Measurements from ENCODE around the gene SRC. TPM values are rescaled to one million over a fixed set of nuclear protein-coding genes. Genes with fewer than 3 reads are reported as not detected.
A peak's percentile ranks its signal among the peaks of the same experiment; 100 is the strongest.

SRC gene
- total RNA-seq, 2 experiments from 2014 or later, result 5.3 to 6.1 TPM

- ChIA-PET CTCF (no interaction called here), POLR2A (interaction anchor here (0.5 kb wide), 1 partner anchor 404 kb away, joined by 3 read pairs; no protein-coding TSS in a partner anchor)
- peaks cover 22% of the 10 kb centered on the region for H3K4me1 Mint-ChIP-seq (ENCODE audit: low read depth)
- H3K4me3 Mint-ChIP-seq, result no peak overlapping the region
- peak; percentile 59 for DNase-seq
- peak overlapping the region; percentile 70 for H3K27ac Mint-ChIP-seq
- H3K9me3 Mint-ChIP-seq, result no peaks in the 10 kb centered on the region
- intact Hi-C loops (cut with micrococcal nuclease), result no loop called here
- no peaks in the 10 kb centered on the region for H3K27me3 Mint-ChIP-seq
- H3K36me3 Mint-ChIP-seq, result peaks cover 20% of the 10 kb centered on the region
Measured at GRCh38 chr20:37308086-37309050, 37.6 kb upstream of the SRC start.

GRCh38 chr20:37309290-37309689 lies 36.6 kb upstream of the SRC start:
- Mint-ChIP-seq H3K27ac (peak overlapping the region; percentile 70), H3K27me3 (no peaks in the 10 kb centered on the region), H3K4me3 (no peak overlapping the region), H3K4me1 (ENCODE audit: low read depth) (peaks cover 22% of the 10 kb centered on the region), H3K9me3 (no peaks in the 10 kb centered on the region), H3K36me3 (peaks cover 16% of the 10 kb centered on the region)
- DNase-seq, result no peak
- ChIA-PET POLR2A (interaction anchor here (0.5 kb wide), 1 partner anchor 403 kb away, joined by 3 read pairs; no protein-coding TSS in a partner anchor), CTCF (no interaction called here)
- intact Hi-C loops (cut with micrococcal nuclease), result no loop called here

GRCh38 chr20:37309936-37310590 lies 35.9 kb upstream of the SRC start:
- H3K4me3 Mint-ChIP-seq, result no peak overlapping the region
- H3K27ac Mint-ChIP-seq, result peak overlapping the region; percentile 52
- ChIA-PET CTCF (no interaction called here), POLR2A (no interaction called here)
- no peak for DNase-seq
- H3K9me3 Mint-ChIP-seq, result no peaks in the 10 kb centered on the region
- intact Hi-C loops (cut with micrococcal nuclease), result no loop called here
- H3K27me3 Mint-ChIP-seq, result no peaks in the 10 kb centered on the region
- peaks cover 22% of the 10 kb centered on the region for H3K4me1 Mint-ChIP-seq (ENCODE audit: low read depth)
- peaks cover 12% of the 10 kb centered on the region for H3K36me3 Mint-ChIP-seq

- peaks cover 25% of the 10 kb centered on the region for H3K4me1 Mint-ChIP-seq (ENCODE audit: low read depth)
- H3K27ac Mint-ChIP-seq, result no peak overlapping the region
- intact Hi-C loops (cut with micrococcal nuclease), result no loop called here
- CTCF ChIA-PET, result no interaction called here
- peaks cover 12% of the 10 kb centered on the region for H3K36me3 Mint-ChIP-seq
- H3K9me3 Mint-ChIP-seq, result no peaks in the 10 kb centered on the region
- DNase-seq, result no peak
- no peaks in the 10 kb centered on the region for H3K27me3 Mint-ChIP-seq
- no peak overlapping the region for H3K4me3 Mint-ChIP-seq
- POLR2A ChIA-PET, result no interaction called here
Measured at GRCh38 chr20:37310951-37311350, 35.0 kb upstream of the SRC start.

GRCh38 chr20:37311710-37312355 lies 34.1 kb upstream of the SRC start:
- Mint-ChIP-seq H3K4me1 (ENCODE audit: low read depth) (peaks cover 33% of the 10 kb centered on the region), H3K27ac (peak overlapping the region; percentile 21)
- intact Hi-C loops (cut with micrococcal nuclease), result no loop called here

GRCh38 chr20:37313546-37314091 lies 32.3 kb upstream of the SRC start:
- no peak for DNase-seq
- Mint-ChIP-seq H3K27ac (no peak overlapping the region), H3K27me3 (no peaks in the 10 kb centered on the region), H3K36me3 (peaks cover 14% of the 10 kb centered on the region), H3K9me3 (no peaks in the 10 kb centered on the region), H3K4me3 (no peak overlapping the region), H3K4me1 (ENCODE audit: low read depth) (peaks cover 24% of the 10 kb centered on the region)
- intact Hi-C loops (cut with micrococcal nuclease), result no loop called here
- ChIA-PET POLR2A (interaction anchor here (0.7 kb wide), 1 partner anchor 11 kb away, joined by 6 read pairs; no protein-coding TSS in a partner anchor), CTCF (no interaction called here)

More at GRCh38 chr20:37311710-37312355, 34.1 kb upstream of the SRC start:
- ChIA-PET CTCF (interaction anchor here (1.3 kb wide), 1 partner anchor 41 kb away, joined by 3 read pairs; no protein-coding TSS in a partner anchor), POLR2A (no interaction called here)
- H3K4me3 Mint-ChIP-seq, result no peak overlapping the region
- no peaks in the 10 kb centered on the region for H3K9me3 Mint-ChIP-seq
- peaks cover 15% of the 10 kb centered on the region for H3K36me3 Mint-ChIP-seq
- DNase-seq, result no peak
- no peaks in the 10 kb centered on the region for H3K27me3 Mint-ChIP-seq

GRCh38 chr20:37314099-37314498 lies 31.8 kb upstream of the SRC start:
- H3K9me3 Mint-ChIP-seq, result no peaks in the 10 kb centered on the region
- POLR2A ChIA-PET, result no interaction called here
- no peak overlapping the region for H3K4me3 Mint-ChIP-seq
- intact Hi-C loops (cut with micrococcal nuclease), result no loop called here
- no peak overlapping the region for H3K27ac Mint-ChIP-seq
- H3K27me3 Mint-ChIP-seq, result no peaks in the 10 kb centered on the region
- CTCF ChIA-PET, result no interaction called here
- no peak for DNase-seq
- H3K36me3 Mint-ChIP-seq, result peaks cover 14% of the 10 kb centered on the region
- H3K4me1 Mint-ChIP-seq (ENCODE audit: low read depth), result peaks cover 19% of the 10 kb centered on the region

GRCh38 chr20:37314617-37315016 lies 31.3 kb upstream of the SRC start:
- intact Hi-C loops (cut with micrococcal nuclease), result no loop called here
- CTCF ChIA-PET, result no interaction called here
- no peak overlapping the region for H3K27ac Mint-ChIP-seq

GRCh38 chr20:37315021-37315451 lies 30.9 kb upstream of the SRC start:
- H3K9me3 Mint-ChIP-seq, result no peaks in the 10 kb centered on the region
- H3K4me3 Mint-ChIP-seq, result no peak overlapping the region
- POLR2A ChIA-PET, result no interaction called here
- peaks cover 13% of the 10 kb centered on the region for H3K36me3 Mint-ChIP-seq
- no peaks in the 10 kb centered on the region for H3K27me3 Mint-ChIP-seq
- no peak for DNase-seq
- CTCF ChIA-PET, result no interaction called here
- peaks cover 17% of the 10 kb centered on the region for H3K4me1 Mint-ChIP-seq (ENCODE audit: low read depth)
- intact Hi-C loops (cut with micrococcal nuclease), result no loop called here
- no peak overlapping the region for H3K27ac Mint-ChIP-seq

More at GRCh38 chr20:37314617-37315016, 31.3 kb upstream of the SRC start:
- no peak for DNase-seq
- no peaks in the 10 kb centered on the region for H3K9me3 Mint-ChIP-seq
- H3K36me3 Mint-ChIP-seq, result peaks cover 14% of the 10 kb centered on the region
- H3K4me1 Mint-ChIP-seq (ENCODE audit: low read depth), result peaks cover 17% of the 10 kb centered on the region
- H3K4me3 Mint-ChIP-seq, result no peak overlapping the region
- POLR2A ChIA-PET, result no interaction called here
- H3K27me3 Mint-ChIP-seq, result no peaks in the 10 kb centered on the region

GRCh38 chr20:37315452-37316110 lies 30.4 kb upstream of the SRC start:
- peaks cover 17% of the 10 kb centered on the region for H3K4me1 Mint-ChIP-seq (ENCODE audit: low read depth)
- H3K9me3 Mint-ChIP-seq, result no peaks in the 10 kb centered on the region
- no peaks in the 10 kb centered on the region for H3K27me3 Mint-ChIP-seq
- ChIA-PET POLR2A (no interaction called here), CTCF (no interaction called here)
- no peak overlapping the region for H3K4me3 Mint-ChIP-seq
- H3K27ac Mint-ChIP-seq, result no peak overlapping the region
- intact Hi-C loops (cut with micrococcal nuclease), result no loop called here
- H3K36me3 Mint-ChIP-seq, result peaks cover 10% of the 10 kb centered on the region
- DNase-seq, result no peak

- Mint-ChIP-seq H3K4me1 (ENCODE audit: low read depth) (peaks cover 17% of the 10 kb centered on the region), H3K27me3 (no peaks in the 10 kb centered on the region), H3K27ac (no peak overlapping the region), H3K36me3 (peaks cover 10% of the 10 kb centered on the region), H3K4me3 (no peak overlapping the region), H3K9me3 (no peaks in the 10 kb centered on the region)
- POLR2A ChIA-PET, result no interaction called here
- CTCF ChIA-PET, result interaction anchor here (0.9 kb wide), 1 partner anchor 46 kb away, joined by 3 read pairs; no protein-coding TSS in a partner anchor
- peak; percentile 20 for DNase-seq
- intact Hi-C loops (cut with micrococcal nuclease), result no loop called here
Measured at GRCh38 chr20:37316116-37316774, 29.7 kb upstream of the SRC start.

Measured in activated CD4-positive, alpha-beta memory T cell treated with anti-CD3 and anti-CD28 coated beads for 36 hours (primary cell).